GM19324 (cell line): ENCODE measurements around the gene BCAS4.

Experiments used
- ATAC-seq: cut with Tn5 transposase; IDR thresholded peaks from one replicate; pipeline ENCODE4 v1.9.1; 2021; ENCODE audit warnings: mild to moderate bottlenecking, moderate library complexity; ENCODE audit not compliant: unreplicated experiment, low FRiP score

Gene BCAS4

DNA sequence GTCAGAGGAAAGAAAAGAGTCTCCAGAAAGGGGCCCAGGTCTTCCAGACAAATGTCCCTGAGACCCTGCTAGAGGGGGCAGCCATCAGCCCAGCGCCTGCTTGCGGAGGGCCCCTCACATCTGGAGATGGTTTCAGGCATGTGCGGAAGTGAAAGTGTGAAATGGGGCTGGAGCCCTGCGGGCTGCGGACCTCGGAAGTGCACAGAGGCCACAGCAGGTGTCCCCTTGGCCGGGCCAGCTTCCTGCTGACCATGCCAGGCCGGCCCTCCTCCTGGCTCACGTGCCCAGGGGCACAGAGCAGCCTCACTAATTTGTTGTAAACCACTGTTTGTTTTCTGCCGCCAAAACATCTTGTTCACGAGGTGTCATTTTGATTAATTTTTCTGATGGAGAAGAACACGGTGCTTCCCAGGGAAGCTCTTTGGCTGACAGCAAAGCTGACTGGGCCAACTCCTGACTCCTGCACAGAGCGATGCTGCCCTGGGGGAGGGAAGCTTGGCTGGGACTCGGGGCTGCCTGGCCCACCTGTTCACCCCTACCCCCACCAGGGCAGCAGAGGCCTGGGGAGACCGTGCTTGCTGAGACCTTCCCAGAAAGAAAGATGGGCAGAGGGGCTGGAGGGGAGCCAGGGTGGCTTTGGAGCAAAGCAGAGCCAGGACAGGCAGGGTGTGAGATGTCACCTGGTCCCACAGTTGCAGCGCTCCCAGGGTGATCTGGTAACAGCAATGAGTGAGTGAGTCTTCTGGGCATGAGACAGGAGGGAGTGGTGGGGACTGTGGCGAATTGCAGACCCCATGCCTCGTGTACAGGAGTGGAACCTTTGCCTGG is 54.2 kb downstream of the BCAS4 start:
- no peak for ATAC-seq

GRCh38 chr20:50850721-50851286 is 55.9 kb downstream of the BCAS4 start:
- ATAC-seq = no peak

- ATAC-seq = no peak
Measured at GRCh38 chr20:50852085-50852484, 57.2 kb downstream of the BCAS4 start.

DNA sequence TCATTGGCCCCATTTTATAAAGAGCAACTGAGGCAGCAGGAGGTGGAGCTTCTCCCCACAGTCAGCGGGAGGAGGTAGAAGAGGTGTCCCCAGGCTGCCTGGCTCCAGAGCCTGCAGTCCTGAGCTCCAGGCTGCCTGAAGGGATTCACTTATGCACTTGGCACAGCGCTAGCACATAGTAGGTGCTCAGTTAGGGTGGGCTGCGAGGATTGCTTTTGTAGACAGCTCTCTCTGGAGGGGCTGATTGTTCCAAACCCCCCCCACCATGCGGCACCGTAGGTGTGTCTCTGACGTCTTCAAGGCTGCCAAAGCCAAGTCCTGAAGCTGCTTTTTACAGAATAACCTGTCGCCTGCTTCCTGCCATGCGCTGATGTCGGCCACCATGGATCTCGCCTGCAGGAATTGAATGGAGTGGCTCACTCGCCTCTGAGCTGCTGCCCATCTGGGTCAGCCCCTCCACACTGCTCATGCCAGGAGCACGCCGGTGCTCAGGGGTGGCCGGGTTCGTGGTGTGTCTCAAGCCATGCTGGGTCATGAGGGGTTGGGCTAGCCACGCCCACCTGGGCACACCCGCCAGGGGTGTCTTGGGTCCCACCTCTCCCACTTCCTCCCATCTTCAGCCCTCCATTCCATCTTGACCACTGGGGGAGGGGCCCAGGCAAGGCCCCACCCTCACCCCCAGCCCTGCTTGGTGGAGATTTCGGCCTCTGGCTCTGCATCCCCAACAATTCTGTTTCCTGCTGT is 59.8 kb downstream of the BCAS4 start:
- no peak for ATAC-seq

DNA sequence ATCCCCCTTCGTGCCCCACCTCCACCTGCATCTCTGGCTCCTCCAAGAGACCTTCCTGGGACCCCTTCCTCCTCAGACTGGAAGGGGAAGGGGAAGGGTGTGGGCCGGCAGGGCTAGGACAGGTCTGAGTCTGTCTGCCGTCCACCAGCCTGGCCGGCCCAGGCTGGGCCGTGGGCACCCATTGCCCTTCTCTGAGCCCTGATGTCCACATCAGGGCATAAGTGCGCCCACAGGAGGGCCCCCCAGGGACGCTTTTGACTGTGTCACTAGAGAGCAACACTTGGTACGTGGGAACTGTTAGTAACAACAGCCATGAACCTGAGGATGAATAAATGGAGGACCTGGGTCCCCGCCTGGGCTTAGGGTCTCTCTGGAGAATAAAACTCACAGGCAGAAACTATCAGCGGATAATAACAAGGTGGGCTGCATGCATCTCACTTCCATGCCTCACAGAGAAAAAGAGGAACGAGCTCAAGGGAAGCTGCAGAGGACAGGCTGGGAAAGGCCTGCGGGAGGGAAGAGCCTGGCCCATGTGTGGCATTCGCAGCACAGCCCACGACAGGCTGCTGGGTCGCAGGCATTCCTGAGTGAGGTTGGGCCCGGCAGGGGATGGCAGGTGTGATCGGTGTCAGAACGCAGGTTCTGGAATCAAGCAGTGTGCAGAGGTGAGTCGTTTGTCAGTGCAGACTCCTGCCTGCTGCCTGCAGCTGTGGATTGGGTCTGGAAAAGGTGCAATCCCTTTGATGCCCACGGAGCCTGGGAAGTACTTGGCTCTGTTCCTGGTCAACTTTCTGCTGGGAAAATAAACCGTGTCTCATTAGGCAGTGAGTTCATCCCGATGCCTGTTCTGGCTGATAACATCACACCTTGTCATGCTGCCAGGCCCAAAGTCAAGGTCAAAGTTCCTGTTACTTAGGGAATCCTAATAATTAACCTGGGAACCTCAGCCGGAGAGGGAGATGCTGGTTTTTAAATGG is 60.9 kb downstream of the BCAS4 start:
- no peak for ATAC-seq

DNA sequence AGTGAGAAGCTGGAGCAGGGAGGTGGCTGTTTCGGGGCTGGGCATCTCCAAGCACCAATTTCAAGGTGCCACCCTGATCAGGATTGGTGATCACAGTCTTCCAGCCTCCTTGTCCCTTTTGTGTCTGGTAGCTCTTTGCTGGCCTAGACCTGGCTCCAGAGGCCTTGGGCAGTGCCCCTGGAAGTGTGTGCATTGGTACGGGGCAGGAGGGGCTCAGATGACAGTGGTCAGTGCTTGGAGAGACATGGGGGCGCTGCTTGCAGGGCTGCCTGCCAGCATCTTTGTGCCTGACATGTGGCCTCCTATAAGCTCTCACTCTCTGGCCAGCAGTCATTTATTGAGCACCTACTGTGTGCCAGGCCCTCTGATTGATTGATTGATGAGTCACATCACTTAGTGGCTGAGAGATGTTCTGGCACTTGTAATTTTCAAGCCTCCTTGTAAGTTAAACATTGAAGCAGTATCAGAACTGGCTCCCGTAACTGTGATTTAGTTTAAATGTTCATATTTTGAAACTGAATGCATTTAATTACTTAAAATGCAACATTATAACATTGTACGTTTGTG is 61.7 kb downstream of the BCAS4 start:
- ATAC-seq = no peak

- no peak for ATAC-seq
Measured at GRCh38 chr20:50857348-50857747, 62.5 kb downstream of the BCAS4 start.

DNA sequence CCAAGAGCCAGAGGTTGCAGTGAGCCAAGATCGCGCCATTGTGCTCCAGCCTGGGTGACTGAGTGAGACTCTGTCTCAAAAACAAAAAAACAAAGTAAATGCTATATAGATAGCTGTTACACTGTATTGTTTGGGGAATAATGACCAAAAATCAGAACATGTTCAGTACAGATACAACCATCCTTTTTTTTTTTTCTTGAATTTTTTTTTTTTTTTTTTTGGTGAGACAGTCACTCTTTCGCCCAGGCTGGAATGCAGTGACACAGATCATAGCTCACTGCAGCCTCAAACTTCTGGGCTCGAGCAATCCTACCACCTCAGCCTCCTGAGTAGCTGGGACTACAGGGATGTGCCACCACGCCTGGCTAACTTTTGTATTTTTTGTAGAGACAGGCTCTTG is 63.7 kb downstream of the BCAS4 start:
- no peak for ATAC-seq

DNA sequence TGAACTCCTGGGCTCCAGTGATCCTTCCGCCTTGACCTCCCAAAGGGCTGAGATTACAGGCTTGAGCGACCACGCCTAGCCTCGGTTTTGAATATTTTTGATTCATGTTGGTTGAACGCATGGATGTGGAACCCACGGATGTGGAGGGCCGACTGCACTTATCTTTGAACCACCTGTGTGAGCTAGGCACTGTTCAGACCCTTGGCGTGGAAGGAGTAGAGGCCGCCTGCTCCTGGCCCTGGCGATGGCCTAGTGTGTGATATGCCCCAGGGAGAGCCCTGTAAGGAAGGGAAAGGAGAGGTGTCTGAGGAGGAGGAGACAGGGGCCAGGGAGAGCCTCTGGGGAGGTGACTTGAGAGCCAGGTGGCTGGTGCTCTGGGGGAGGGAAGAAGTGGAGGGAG is 64.3 kb downstream of the BCAS4 start:
- ATAC-seq = no peak

GRCh38 chr20:50861012-50861411 is 66.2 kb downstream of the BCAS4 start:
- ATAC-seq = no peak

GRCh38 chr20:50862546-50862945 is 67.7 kb downstream of the BCAS4 start:
- no peak for ATAC-seq

DNA sequence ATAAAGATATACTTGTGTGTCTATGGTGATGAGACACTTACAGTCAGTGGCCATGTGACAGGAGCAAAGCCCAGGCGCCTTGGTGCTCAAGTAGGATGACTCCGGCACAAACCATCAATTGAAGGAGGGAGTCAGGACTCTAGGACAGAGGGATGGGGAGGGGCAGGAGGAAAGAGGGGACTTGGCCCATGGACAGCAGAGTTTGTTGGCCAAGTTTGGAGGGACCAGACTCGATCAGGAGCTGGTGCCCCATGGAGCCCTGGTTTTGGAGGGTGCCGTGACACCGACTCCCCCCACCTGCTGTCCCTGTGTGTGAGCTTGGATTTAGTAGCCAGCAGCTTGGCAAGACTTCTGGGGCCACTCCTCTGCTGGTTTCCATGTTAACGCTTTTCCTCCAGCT is 70.3 kb downstream of the BCAS4 start:
- ATAC-seq = no peak

GRCh38 chr20:50865591-50865990 is 70.7 kb downstream of the BCAS4 start:
- no peak for ATAC-seq

DNA sequence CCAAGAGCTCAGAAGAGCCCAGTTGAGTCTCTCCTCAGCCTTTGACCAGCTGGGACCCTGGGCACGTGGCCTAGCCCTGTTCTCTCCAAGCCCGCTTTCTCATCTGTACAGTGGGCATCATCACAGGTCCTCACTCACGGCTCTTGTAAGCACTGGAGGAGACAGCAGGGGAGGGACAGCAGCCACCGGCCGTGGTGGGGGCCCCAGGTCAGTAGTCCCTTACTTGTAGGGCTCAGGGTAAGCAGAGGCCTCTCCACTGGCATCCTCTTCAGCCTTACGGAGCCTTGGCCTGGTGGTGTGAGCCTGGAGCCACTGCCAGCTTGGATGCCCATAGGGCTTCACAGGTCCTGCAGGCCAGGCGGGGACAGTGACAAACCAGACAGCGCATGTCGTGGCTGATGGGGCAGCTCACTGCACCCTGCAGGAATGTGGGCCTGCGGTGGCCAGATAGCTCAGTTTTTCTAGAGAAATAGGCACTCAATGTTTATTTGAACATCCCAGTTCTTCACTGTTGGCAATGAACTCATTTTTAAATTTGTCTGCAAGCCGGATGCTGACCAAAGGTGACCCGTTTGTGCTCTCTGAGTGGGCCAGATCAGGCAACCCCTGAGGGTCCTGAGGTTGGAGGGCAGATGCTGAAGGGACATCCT is 71.3 kb downstream of the BCAS4 start:
- no peak for ATAC-seq

DNA sequence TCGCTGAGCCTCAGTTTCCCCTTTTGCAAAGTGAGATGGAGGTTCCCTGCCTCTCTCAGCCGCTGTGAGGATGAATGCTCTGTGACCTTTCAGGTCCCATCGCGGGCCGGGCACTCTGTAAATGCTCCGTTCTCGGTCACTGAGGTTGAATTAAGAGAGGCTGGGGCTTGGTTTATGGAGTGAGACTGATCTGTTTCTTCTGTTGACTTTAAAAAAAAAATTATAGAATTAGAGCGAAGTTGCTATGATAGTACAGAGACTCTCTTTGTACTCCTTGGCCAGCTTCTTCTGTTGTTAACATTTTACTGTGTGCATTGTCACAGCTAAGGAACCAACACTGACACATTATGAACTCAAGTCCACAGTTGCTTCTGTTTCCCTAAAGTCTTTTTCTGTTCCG is 72.0 kb downstream of the BCAS4 start:
- no peak for ATAC-seq

GRCh38 chr20:50867805-50868204 is 72.9 kb downstream of the BCAS4 start:
- ATAC-seq = no peak

DNA sequence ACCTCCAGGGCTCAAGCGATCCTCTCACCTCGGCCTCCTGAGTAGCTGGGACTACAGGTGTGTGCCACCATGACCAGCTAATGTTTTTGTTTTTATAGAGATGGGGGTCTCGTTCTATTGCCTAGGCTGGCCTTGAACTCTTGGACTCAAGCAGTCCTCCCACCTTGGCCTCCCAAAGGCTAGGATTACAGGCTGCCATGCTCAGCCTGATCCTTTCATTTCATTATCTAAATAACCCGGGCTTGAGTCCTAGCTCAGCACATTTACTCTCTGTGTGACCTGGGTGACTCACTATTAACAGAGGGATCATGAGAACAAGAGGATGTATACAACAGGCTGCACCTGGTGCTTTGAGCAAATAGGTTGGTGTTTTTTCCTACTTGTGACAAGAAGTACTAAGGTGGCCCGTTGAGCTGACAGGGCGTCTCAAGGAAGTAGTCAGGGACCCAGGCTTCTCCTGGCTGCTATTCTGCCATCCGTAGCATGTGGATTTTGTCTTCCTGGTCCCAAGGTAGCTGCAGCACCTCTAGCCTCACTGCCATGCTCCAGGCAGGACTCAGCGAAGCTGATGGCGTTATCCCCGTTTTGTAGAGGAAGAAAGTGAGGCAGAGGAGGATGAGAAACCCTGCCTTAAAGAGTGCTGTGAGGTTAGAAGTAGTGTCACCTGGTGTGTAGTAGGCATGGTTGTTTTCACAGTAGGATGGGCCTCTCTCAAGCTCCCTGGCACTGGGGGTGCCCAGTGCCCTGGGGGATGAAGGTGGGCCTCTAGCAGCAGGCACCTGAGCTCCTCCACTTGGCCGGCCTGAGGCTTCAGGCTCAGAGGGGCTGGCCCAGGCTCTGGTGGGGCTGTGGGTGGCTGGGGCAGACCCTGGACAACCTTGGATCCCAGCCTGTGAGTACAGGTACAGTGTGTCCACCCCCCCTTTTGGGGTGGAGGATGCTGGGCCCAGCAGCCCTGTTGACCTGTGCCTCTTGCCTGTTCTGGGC is 73.9 kb downstream of the BCAS4 start:
- ATAC-seq = no peak

- ATAC-seq = no peak
Measured at GRCh38 chr20:50870561-50871161, 75.8 kb downstream of the BCAS4 start.
